ENCODE results near the gene NKX3-2.

DNA sequence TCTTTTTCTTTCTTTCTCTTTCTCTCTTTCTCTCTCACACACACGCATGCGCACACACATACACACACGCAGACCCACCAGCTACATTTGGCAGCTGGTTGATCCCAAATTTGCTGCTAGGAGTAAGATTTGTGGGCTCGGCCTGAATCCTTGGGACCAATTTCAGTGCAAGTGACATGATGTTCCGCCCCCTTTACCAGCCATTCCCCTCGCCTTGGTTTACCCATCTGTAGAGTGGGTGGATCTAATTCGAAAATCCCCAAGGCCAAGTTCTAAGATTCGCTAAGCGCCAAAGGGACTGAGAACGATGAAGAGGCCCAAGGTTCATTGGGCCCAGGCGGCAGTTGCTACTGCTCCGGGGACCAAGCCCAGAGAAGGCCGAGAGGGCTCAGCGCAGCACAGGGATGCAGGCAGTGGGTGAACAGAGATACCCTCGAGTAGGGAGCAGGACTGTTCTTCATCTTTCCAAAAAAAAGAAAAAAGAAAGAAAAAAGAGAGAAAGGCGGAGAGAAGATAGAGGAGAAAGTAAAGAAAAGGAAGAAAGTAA lies 5.8 kb downstream of the NKX3-2 start:
- TF ChIP-seq, protein P1, sequence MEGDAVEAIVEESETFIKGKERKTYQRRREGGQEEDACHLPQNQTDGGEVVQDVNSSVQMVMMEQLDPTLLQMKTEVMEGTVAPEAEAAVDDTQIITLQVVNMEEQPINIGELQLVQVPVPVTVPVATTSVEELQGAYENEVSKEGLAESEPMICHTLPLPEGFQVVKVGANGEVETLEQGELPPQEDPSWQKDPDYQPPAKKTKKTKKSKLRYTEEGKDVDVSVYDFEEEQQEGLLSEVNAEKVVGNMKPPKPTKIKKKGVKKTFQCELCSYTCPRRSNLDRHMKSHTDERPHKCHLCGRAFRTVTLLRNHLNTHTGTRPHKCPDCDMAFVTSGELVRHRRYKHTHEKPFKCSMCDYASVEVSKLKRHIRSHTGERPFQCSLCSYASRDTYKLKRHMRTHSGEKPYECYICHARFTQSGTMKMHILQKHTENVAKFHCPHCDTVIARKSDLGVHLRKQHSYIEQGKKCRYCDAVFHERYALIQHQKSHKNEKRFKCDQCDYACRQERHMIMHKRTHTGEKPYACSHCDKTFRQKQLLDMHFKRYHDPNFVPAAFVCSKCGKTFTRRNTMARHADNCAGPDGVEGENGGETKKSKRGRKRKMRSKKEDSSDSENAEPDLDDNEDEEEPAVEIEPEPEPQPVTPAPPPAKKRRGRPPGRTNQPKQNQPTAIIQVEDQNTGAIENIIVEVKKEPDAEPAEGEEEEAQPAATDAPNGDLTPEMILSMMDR (IDR thresholded peaks at IDR 0.05) = no peak
- no peak for TF ChIP-seq POLR2A (IDR thresholded peaks at IDR 0.05)
